Lung (tissue), 12 donors: Measurements from ENCODE around the gene SOD1. TPM values are rescaled to one million over a fixed set of nuclear protein-coding genes. Genes with fewer than 3 reads are reported as not detected.

ENCODE experiments used
- ATAC-seq: fragments of 200-7000 bp; cut with Tn5 transposase; one replicate; pipeline ENCODE4 v1.9.1; 2020; ENCODE audit warnings: moderate number of reproducible peaks; ENCODE audit not compliant: insufficient read depth, low FRiP score
- DNase-seq, 3 donors: peaks; one replicate each; pipeline ENCODE4 v3.0.0-alpha.2; 2013 to 2017
- H3K27ac ChIP-seq, 2 donors: one replicate each; pipeline ENCODE4 v1.5.1; 2013; ENCODE audit warnings: mild to moderate bottlenecking in 2 of 2, moderate library complexity in 2 of 2, control low read depth in 1 of 2, inconsistent platforms in 1 of 2, low read depth in 1 of 2, low read length in 1 of 2
- H3K27me3 ChIP-seq, 3 donors: one replicate each; pipeline ENCODE4 v1.5.1; 2013; ENCODE audit warnings: low read length in 2 of 3; ENCODE audit not compliant: control insufficient read depth in 3 of 3, insufficient read depth in 3 of 3
- H3K36me3 ChIP-seq, 4 donors: one replicate each; pipeline ENCODE4 v1.5.1; 2013; ENCODE audit warnings: low read length in 4 of 4, mild to moderate bottlenecking in 1 of 4, moderate library complexity in 1 of 4; ENCODE audit not compliant: control insufficient read depth in 4 of 4, insufficient read depth in 4 of 4
- H3K4me1 ChIP-seq, 5 donors: one replicate each; pipeline ENCODE4 v1.5.1; 2013; ENCODE audit warnings: low read length in 5 of 5, mild to moderate bottlenecking in 2 of 5, moderate library complexity in 1 of 5; ENCODE audit not compliant: control insufficient read depth in 5 of 5, insufficient read depth in 5 of 5
- H3K4me3 ChIP-seq: one replicate; pipeline ENCODE4 v1.5.1; 2013; ENCODE audit warnings: mild to moderate bottlenecking, control low read depth, moderate library complexity
- H3K9ac ChIP-seq, 2 donors: one replicate each; pipeline ENCODE4 v1.5.1; 2013; ENCODE audit warnings: low read length in 2 of 2, control low read depth in 1 of 2; ENCODE audit not compliant: insufficient read depth in 1 of 2
- H3K9me3 ChIP-seq, 4 donors: one replicate each; pipeline ENCODE4 v1.5.1; 2013; ENCODE audit warnings: low read length in 3 of 4, mild to moderate bottlenecking in 1 of 4, moderate library complexity in 1 of 4; ENCODE audit not compliant: control insufficient read depth in 4 of 4, insufficient read depth in 3 of 4
- WGBS, 2 donors: extraction: QIAGEN DNeasy Blood & Tissue Kit; methylation state at CpG; one replicate each; pipeline ENCODE4 v1.1.7; 2013; 5-methylcytosine and 5-hydroxymethylcytosine counted together
- polyA plus RNA-seq, 2 donors: library from polyadenylated mRNA; stranded (reverse); fragments of 200-250 nt; gene quantifications; one replicate each; pipeline ENCODE4 v1.2.1, GENCODE V29; 2013
- total RNA-seq, 2 donors: library from RNA; depleted of rRNA in 1 of 2; stranded (reverse); fragments of >200 nt in 1 of 2; gene quantifications; one replicate each; pipeline ENCODE4 v1.2.1, GENCODE V29; 2014 to 2021
- TF ChIP-seq, protein P1 (sequence below): IDR thresholded peaks from 2 replicates; pipeline ENCODE4 v1.5.1; 2012; ENCODE audit warnings: mild to moderate bottlenecking; ENCODE audit errors: control extremely low read depth, extremely low read depth
- donor health status: control.
- donor health status: control.
- donor health status: Bipolar disorder and iron deficiency.
- donor health status: healthy.
- donor health status: DM: yes; HTN: yes; CAD: no.

Gene SOD1
- total and polyA plus RNA-seq, 4 donors: 90.3 to 315 (median 169) TPM

DNA sequence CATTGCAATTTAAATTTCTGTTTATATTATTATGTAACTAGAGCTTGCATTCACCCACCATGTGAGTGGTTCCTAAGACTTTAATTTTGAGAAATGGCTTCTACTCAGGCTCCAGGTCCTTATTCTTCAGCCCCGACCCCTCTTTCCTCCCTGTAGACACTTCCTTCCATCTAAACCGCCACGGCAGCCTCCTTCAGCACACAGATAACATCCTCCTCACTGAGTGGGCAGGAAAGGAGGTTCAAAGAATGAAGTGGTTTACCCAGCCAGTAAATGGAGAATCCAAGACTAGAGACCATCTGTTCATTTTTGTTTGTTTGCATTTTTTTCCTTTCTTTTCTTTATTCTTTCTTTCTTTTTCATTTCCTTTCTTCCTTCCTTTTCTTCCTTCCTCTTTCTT, 37.1 kb upstream of the SOD1 start:
- Histone ChIP-seq H3K9ac (no peak overlapping the region), H3K4me3 (no peak overlapping the region), H3K27ac (no peak overlapping the region), H3K27me3 (no peaks in the 10 kb centered on the region), H3K4me1 (no peaks in the 10 kb centered on the region), H3K36me3 (no peaks in the 10 kb centered on the region), H3K9me3 (peaks cover 0 to 3% (median 0%) of the 10 kb centered on the region in 4 donors)
- no peak for ATAC-seq
- WGBS, 2 donors: 23 to 31% methylated on average over 3 of the region's 3 CpGs
- TF ChIP-seq, protein P1, sequence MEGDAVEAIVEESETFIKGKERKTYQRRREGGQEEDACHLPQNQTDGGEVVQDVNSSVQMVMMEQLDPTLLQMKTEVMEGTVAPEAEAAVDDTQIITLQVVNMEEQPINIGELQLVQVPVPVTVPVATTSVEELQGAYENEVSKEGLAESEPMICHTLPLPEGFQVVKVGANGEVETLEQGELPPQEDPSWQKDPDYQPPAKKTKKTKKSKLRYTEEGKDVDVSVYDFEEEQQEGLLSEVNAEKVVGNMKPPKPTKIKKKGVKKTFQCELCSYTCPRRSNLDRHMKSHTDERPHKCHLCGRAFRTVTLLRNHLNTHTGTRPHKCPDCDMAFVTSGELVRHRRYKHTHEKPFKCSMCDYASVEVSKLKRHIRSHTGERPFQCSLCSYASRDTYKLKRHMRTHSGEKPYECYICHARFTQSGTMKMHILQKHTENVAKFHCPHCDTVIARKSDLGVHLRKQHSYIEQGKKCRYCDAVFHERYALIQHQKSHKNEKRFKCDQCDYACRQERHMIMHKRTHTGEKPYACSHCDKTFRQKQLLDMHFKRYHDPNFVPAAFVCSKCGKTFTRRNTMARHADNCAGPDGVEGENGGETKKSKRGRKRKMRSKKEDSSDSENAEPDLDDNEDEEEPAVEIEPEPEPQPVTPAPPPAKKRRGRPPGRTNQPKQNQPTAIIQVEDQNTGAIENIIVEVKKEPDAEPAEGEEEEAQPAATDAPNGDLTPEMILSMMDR: no peak
- DNase-seq: no peak

DNA sequence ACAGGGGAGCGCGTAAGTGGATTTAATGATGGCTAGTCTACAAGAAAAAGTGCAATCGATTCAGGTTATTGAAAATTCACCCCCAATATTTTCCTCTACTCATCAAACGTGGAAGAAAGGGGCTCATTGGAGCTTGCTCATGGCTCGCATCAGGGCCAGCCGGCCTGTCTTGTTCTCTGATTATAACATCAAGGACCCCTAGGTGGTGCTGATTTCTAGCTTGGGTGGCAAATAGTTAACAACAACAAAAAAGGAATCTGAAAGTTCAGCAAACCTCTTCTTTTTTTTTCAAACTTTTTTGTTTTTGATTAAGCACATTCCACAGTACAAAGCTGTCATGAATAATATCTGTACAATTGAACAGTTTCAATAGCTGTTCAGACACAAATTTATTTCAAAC, 35.8 kb upstream of the SOD1 start:
- no peak for DNase-seq
- TF ChIP-seq, protein P1: no peak

DNA sequence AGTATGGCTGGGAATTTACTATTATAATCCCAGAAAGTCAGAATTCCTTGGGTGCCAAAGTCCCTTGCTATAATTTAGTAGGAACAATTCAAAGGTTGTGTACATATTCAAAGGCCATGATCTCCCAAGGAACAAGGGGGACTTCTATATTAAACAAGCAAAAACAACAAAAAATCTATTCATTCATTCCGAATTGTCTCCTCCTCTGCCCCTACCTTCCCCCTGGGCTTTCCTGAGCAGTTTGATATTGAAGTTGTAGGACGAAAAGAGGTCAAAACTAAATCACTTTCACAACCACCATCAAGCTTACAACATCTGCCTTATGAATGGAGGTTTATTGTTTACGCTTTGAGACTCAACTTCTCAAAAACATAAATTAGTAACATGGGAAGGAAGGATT, 35.3 kb upstream of the SOD1 start:
- 89 to 92% methylated on average over 3 of the region's 3 CpGs for WGBS, 2 donors
- Histone ChIP-seq H3K4me1 (no peaks in the 10 kb centered on the region), H3K27ac (no peak overlapping the region), H3K36me3 (no peaks in the 10 kb centered on the region), H3K9me3 (peaks cover 0 to under 1% (median 0%) of the 10 kb centered on the region in 4 donors), H3K27me3 (no peaks in the 10 kb centered on the region), H3K9ac (no peak overlapping the region), H3K4me3 (no peak overlapping the region)
- ATAC-seq: no peak
- TF ChIP-seq, protein P1: no peak
- DNase-seq: no peak

More for the DNA sequence above, 35.8 kb upstream of the SOD1 start:
- Histone ChIP-seq H3K9me3 (peaks cover 0 to 3% (median 0%) of the 10 kb centered on the region in 4 donors), H3K9ac (no peak overlapping the region), H3K27me3 (no peaks in the 10 kb centered on the region), H3K4me3 (no peak overlapping the region), H3K27ac (no peak overlapping the region), H3K4me1 (no peaks in the 10 kb centered on the region), H3K36me3 (no peaks in the 10 kb centered on the region)
- 85 to 90% methylated on average over 6 of the region's 6 CpGs for WGBS, 2 donors
- ATAC-seq: no peak

DNA sequence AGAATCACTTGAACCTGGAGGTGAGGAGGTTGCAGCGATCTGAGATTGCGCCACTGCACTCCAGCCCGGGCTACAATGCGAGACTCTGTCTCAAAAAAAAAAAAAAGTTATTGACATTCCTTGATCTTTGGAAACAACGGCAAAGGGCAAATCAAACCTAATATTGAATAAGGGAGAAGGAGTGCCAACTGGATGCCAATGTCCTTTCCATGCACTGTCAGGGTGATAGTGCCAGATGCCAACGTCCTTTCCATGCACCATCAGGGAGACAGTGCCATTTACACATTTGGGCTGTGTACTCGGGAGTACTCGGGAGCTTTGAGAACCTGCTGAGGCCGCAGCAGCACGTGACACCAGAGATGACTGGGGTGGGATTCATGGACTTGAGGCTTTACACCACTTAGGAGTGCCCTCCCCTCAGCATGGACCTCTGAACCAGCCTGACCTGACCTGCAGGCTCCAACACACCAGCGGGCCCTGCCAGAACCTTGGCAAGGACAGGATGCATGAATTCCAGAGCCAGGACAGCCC, 34.5 kb upstream of the SOD1 start:
- no peaks in the 10 kb centered on the region for H3K27me3 ChIP-seq

More for the DNA sequence above, 34.5 kb upstream of the SOD1 start:
- 90 to 94% methylated on average over 11 of the region's 11 CpGs for WGBS, 2 donors
- Histone ChIP-seq H3K4me3 (no peak overlapping the region), H3K9me3 (no peaks in the 10 kb centered on the region), H3K36me3 (no peaks in the 10 kb centered on the region), H3K4me1 (no peaks in the 10 kb centered on the region), H3K9ac (no peak overlapping the region), H3K27ac (no peak overlapping the region)
- no peak for DNase-seq
- no peak for ATAC-seq
- TF ChIP-seq, protein P1: no peak
